MCF 10A (cell line): ENCODE measurements around the gene MUSTN1. TPM values are rescaled to one million over a fixed set of nuclear protein-coding genes. Genes with fewer than 3 reads are reported as not detected.

Experiments
- BruUV-seq: library from RNA; stranded (reverse); fragments of 400-500 nt; replicated peaks from 2 replicates; lab custom pipeline; 2021; lab: Mats Ljungman, UMichigan
- CTCF ChIA-PET: fragments of 300-600 bp; sonication (Branson Sonifier 250); formaldehyde crosslinking; extraction: SDS; loops from one replicate; lab custom pipeline; 2021; ENCODE audit warnings: antibody characterized with exemption, inconsistent platforms; lab: Yijun Ruan, JAX
- POLR2A ChIA-PET: fragments of 300-600, 350-650 bp; sonication (Branson Sonifier 250); formaldehyde crosslinking; extraction: SDS; loops from one replicate; lab custom pipeline; 2020; ENCODE audit warnings: antibody characterized with exemption, inconsistent platforms; lab: Yijun Ruan, JAX
- DNase-seq: peaks from one replicate; pipeline ENCODE4 v3.0.0-alpha.2; 2018; ENCODE audit not compliant: unreplicated experiment
- H3K27ac Mint-ChIP-seq: one replicate; pipeline ENCODE4 v1.8.0; 2022; ENCODE audit warnings: mild to moderate bottlenecking, low read depth, mixed read lengths; ENCODE audit not compliant: unreplicated experiment
- H3K27me3 Mint-ChIP-seq: one replicate; pipeline ENCODE4 v1.8.0; 2022; ENCODE audit warnings: mixed read lengths; ENCODE audit not compliant: insufficient read depth, unreplicated experiment
- H3K36me3 Mint-ChIP-seq: one replicate; pipeline ENCODE4 v1.8.0; 2022; ENCODE audit warnings: mild to moderate bottlenecking, moderate library complexity, mixed read lengths; ENCODE audit not compliant: insufficient read depth, unreplicated experiment
- H3K4me1 Mint-ChIP-seq: one replicate; pipeline ENCODE4 v1.8.0; 2022; ENCODE audit warnings: mixed read lengths; ENCODE audit not compliant: insufficient read depth, unreplicated experiment
- H3K4me3 Mint-ChIP-seq: one replicate; pipeline ENCODE4 v1.8.0; 2022; ENCODE audit warnings: mild to moderate bottlenecking, moderate library complexity, mixed read lengths; ENCODE audit not compliant: unreplicated experiment
- H3K9me3 Mint-ChIP-seq: one replicate; pipeline ENCODE4 v1.8.0; 2022; ENCODE audit warnings: mixed read lengths; ENCODE audit not compliant: unreplicated experiment
- CTCF ChIP-seq: fragments of 200-600 bp; IDR thresholded peaks from one replicate; pipeline ENCODE4 v1.8.0; 2022; ENCODE audit warnings: antibody characterized with exemption, mild to moderate bottlenecking; ENCODE audit not compliant: unreplicated experiment
- intact Hi-C: fragments of 100-400 bp; cut with micrococcal nuclease; formaldehyde crosslinking; loops from 2 replicates; pipeline ENCODE4 v1.14.1; 2022
- total RNA-seq: library from RNA; stranded (reverse); gene quantifications from 2 replicates; pipeline ENCODE4 v1.2.3, GENCODE V29; 2022

Gene MUSTN1
- total RNA-seq, 1 experiment from 2014 or later: not detected

- no peak overlapping the region for H3K27ac Mint-ChIP-seq
- POLR2A ChIA-PET: no interaction called here
- H3K36me3 Mint-ChIP-seq: no peaks in the 10 kb centered on the region
- H3K4me1 Mint-ChIP-seq: no peaks in the 10 kb centered on the region
- DNase-seq: no peak
- no peak overlapping the region for H3K4me3 Mint-ChIP-seq
- CTCF ChIA-PET: interaction anchor here (0.9 kb wide), 1 partner anchor 14 kb away, joined by 5 read pairs; no protein-coding TSS in a partner anchor
- no peak for TF ChIP-seq CTCF
- intact Hi-C loops: no loop called here
- no TSS peak for BruUV-seq
- no peaks in the 10 kb centered on the region for H3K9me3 Mint-ChIP-seq
- peaks cover 10% of the 10 kb centered on the region for H3K27me3 Mint-ChIP-seq
Observed at GRCh38 chr3:52813810-52814209, 21.0 kb downstream of the MUSTN1 start.

- H3K27me3 Mint-ChIP-seq: peaks cover 12% of the 10 kb centered on the region
- no peaks in the 10 kb centered on the region for H3K4me1 Mint-ChIP-seq
- CTCF ChIA-PET: interaction anchor here (0.7 to 1.8 kb wide), 5 partner anchors 10 to 91 kb away, joined by 3 to 5 read pairs (median 4); no protein-coding TSS in a partner anchor
- no TSS peak for BruUV-seq
- no peak for DNase-seq
- POLR2A ChIA-PET: interaction anchor here (0.8 kb wide), 1 partner anchor 11 kb away, joined by 4 read pairs; no protein-coding TSS in a partner anchor
- no peak overlapping the region for H3K27ac Mint-ChIP-seq
- intact Hi-C loops: no loop called here
- H3K36me3 Mint-ChIP-seq: no peaks in the 10 kb centered on the region
- no peaks in the 10 kb centered on the region for H3K9me3 Mint-ChIP-seq
- H3K4me3 Mint-ChIP-seq: no peak overlapping the region
- TF ChIP-seq CTCF: no peak
Observed at GRCh38 chr3:52811452-52812011, 23.3 kb downstream of the MUSTN1 start.

DNA sequence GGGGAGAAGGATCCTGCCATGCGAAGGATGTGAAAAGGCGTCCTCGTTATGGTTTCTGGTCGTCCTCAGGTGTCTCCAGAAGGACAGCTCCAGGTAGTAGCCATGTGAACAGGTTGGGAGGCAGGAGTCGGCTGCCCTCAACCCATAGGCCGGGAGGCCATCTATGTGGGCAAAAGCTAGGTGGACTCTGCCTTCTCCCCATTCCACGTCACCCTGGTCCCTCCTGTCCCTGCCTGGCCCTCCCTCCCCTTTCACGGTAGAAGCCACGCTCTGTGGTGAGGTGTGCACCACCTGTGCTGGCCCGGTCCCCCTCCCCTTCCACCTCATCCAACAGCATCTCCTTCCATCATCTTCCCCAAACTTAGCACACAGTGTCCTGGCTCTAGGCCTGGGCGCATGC is 23.9 kb downstream of the MUSTN1 start:
- no peak overlapping the region for H3K27ac Mint-ChIP-seq
- TF ChIP-seq CTCF: no peak
- no peaks in the 10 kb centered on the region for H3K4me1 Mint-ChIP-seq
- H3K4me3 Mint-ChIP-seq: no peak overlapping the region
- H3K36me3 Mint-ChIP-seq: no peaks in the 10 kb centered on the region
- intact Hi-C loops: no loop called here
- POLR2A ChIA-PET: no interaction called here
- no peak for DNase-seq
- no peaks in the 10 kb centered on the region for H3K9me3 Mint-ChIP-seq
- peaks cover 12% of the 10 kb centered on the region for H3K27me3 Mint-ChIP-seq
- BruUV-seq: no TSS peak
- CTCF ChIA-PET: interaction anchor here (0.8 to 1.8 kb wide), 3 partner anchors 11 to 90 kb away, joined by 3 to 5 read pairs (median 4); no protein-coding TSS in a partner anchor

DNA sequence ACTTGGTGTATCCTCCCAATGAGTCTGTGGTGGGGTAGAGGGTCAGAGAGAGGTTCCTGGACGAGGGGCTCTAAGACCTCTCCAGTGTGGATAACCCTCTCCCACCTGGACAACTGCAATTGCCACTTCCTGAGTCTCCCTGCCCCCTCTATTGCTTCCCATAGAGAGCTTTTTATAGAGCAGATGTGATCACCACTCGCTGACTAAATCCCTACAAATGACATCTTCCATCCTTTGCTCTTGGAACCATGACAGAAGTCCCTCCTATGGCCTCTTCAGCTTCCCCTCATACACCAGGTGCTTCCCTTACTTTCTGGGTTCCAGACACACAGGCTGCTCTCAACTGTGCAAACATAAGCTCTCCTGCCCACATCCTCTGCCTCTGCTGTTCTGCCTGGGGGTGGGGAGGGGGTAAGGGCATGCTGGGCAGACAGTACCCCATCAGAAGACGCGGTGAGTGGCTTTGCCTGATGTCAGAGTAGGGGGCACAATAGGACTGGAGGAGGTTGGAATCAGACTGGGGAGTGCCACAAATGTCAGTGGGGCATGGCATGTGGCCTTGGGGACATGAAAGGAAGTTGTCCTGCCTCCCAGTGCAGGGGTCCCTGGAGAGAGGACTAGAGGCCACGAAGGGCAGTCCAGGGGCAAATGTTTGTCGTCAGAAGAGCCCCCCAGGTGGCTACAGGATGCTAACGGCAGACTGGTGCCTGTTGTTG is 25.0 kb downstream of the MUSTN1 start:
- intact Hi-C loops: no loop called here
- no peak overlapping the region for H3K27ac Mint-ChIP-seq
- ChIA-PET POLR2A (no interaction called here), CTCF (interaction anchor here (0.5 to 1.6 kb wide), 2 partner anchors 11 to 72 kb away, joined by 4 to 7 read pairs; no protein-coding TSS in a partner anchor)
- no peak for DNase-seq
- no peaks in the 10 kb centered on the region for H3K36me3 Mint-ChIP-seq
- no peak for TF ChIP-seq CTCF
- no peak overlapping the region for H3K4me3 Mint-ChIP-seq
- H3K4me1 Mint-ChIP-seq: no peaks in the 10 kb centered on the region
- no TSS peak for BruUV-seq
- H3K9me3 Mint-ChIP-seq: no peaks in the 10 kb centered on the region
- H3K27me3 Mint-ChIP-seq: peaks cover 12% of the 10 kb centered on the region
